NCI-H1092 (cell line): ENCODE results near the gene FOSL1.

Source experiments
- DNase-seq: peaks from one replicate; lab custom pipeline; 2025; lab: John Stamatoyannopoulos, UW

Gene FOSL1

GRCh38 chr11:65882120-65883057, 17.8 kb downstream of the FOSL1 start:
- DNase-seq: no peak

GRCh38 chr11:65880844-65881421, 19.3 kb downstream of the FOSL1 start:
- DNase-seq: no peak

- DNase-seq: no peak
Observed at GRCh38 chr11:65880027-65880426, 20.2 kb downstream of the FOSL1 start.

- DNase-seq: no peak
Observed at GRCh38 chr11:65879617-65880016, 20.6 kb downstream of the FOSL1 start, which contains the start of gene CTSW. Gene CTSW (plus strand): TSS chr11:65879837. CDS start chr11:65879855, 18 bp downstream.

- peak; percentile 87 for DNase-seq
Observed at GRCh38 chr11:65873318-65874156, 26.7 kb downstream of the FOSL1 start.

- no peak for DNase-seq
Observed at GRCh38 chr11:65872586-65873317, 27.4 kb downstream of the FOSL1 start, which contains the start of gene EFEMP2. Gene EFEMP2 (minus strand): TSS chr11:65872800. CDS start chr11:65872354, 446 bp downstream.

GRCh38 chr11:65871811-65872548, 28.2 kb downstream of the FOSL1 start:
- no peak for DNase-seq

GRCh38 chr11:65870706-65871681, 29.2 kb downstream of the FOSL1 start:
- DNase-seq: no peak

GRCh38 chr11:65870307-65870658, 29.9 kb downstream of the FOSL1 start:
- DNase-seq: no peak

- no peak for DNase-seq
Observed at GRCh38 chr11:65869643-65870306, 30.4 kb downstream of the FOSL1 start.

- no peak for DNase-seq
Observed at GRCh38 chr11:65868907-65869306, 31.3 kb downstream of the FOSL1 start.

- peak; percentile 28 for DNase-seq
Observed at GRCh38 chr11:65868076-65868667, 32.0 kb downstream of the FOSL1 start.

GRCh38 chr11:65867284-65868071, 32.7 kb downstream of the FOSL1 start:
- no peak for DNase-seq

GRCh38 chr11:65866509-65867283, 33.5 kb downstream of the FOSL1 start:
- no peak for DNase-seq

- DNase-seq: no peak
Observed at GRCh38 chr11:65865550-65866172, 34.5 kb downstream of the FOSL1 start.

- DNase-seq: no peak
Observed at GRCh38 chr11:65864706-65865471, 35.3 kb downstream of the FOSL1 start.
